G401.6 (cell line): ENCODE data around the gene PLXNB1.

Source experiments
- FAIRE-seq: peaks from 2 replicates; lab custom pipeline; 2012; peaks lifted over from hg19 to GRCh38; lab: Jason Lieb, UNC

The PLXNB1 gene

GRCh38 chr3:48418651-48419050, 11.2 kb downstream of the PLXNB1 start:
- no peak for FAIRE-seq

- FAIRE-seq, result no peak
Observed at GRCh38 chr3:48418140-48418539, 11.7 kb downstream of the PLXNB1 start.

- no peak for FAIRE-seq
Observed at GRCh38 chr3:48417529-48418108, 12.3 kb downstream of the PLXNB1 start.

- FAIRE-seq, result no peak
Observed at GRCh38 chr3:48416546-48416945, 13.3 kb downstream of the PLXNB1 start.

GRCh38 chr3:48416091-48416505, 13.8 kb downstream of the PLXNB1 start:
- no peak for FAIRE-seq

GRCh38 chr3:48415251-48415953, 14.5 kb downstream of the PLXNB1 start:
- FAIRE-seq, result no peak

GRCh38 chr3:48414376-48415250, 15.3 kb downstream of the PLXNB1 start:
- FAIRE-seq, result no peak

- no peak for FAIRE-seq
Observed at GRCh38 chr3:48413611-48414010, 16.3 kb downstream of the PLXNB1 start.

GRCh38 chr3:48413086-48413485, 16.8 kb downstream of the PLXNB1 start:
- no peak for FAIRE-seq

- FAIRE-seq, result no peak
Observed at GRCh38 chr3:48412375-48413001, 17.4 kb downstream of the PLXNB1 start.

- FAIRE-seq, result no peak
Observed at GRCh38 chr3:48411606-48412374, 18.1 kb downstream of the PLXNB1 start.

- no peak for FAIRE-seq
Observed at GRCh38 chr3:48411041-48411588, 18.8 kb downstream of the PLXNB1 start.

- no peak for FAIRE-seq
Observed at GRCh38 chr3:48410205-48411040, 19.5 kb downstream of the PLXNB1 start.

- no peak for FAIRE-seq
Observed at GRCh38 chr3:48409291-48410201, 20.3 kb downstream of the PLXNB1 start.

GRCh38 chr3:48408823-48409281, 21.0 kb downstream of the PLXNB1 start:
- FAIRE-seq, result no peak

GRCh38 chr3:48407542-48408099, 22.3 kb downstream of the PLXNB1 start:
- FAIRE-seq, result no peak

- FAIRE-seq, result no peak
Observed at GRCh38 chr3:48406443-48407431, 23.1 kb downstream of the PLXNB1 start.

- FAIRE-seq, result no peak
Observed at GRCh38 chr3:48405971-48406370, 23.9 kb downstream of the PLXNB1 start.
